NCI-H1694 (cell line): ENCODE results near the gene SLC25A23.
A peak's percentile ranks its signal among the peaks of the same experiment; 100 is the strongest.

Experiments
- DNase-seq: peaks from one replicate; lab custom pipeline; 2025; lab: John Stamatoyannopoulos, UW

SLC25A23 gene

DNA sequence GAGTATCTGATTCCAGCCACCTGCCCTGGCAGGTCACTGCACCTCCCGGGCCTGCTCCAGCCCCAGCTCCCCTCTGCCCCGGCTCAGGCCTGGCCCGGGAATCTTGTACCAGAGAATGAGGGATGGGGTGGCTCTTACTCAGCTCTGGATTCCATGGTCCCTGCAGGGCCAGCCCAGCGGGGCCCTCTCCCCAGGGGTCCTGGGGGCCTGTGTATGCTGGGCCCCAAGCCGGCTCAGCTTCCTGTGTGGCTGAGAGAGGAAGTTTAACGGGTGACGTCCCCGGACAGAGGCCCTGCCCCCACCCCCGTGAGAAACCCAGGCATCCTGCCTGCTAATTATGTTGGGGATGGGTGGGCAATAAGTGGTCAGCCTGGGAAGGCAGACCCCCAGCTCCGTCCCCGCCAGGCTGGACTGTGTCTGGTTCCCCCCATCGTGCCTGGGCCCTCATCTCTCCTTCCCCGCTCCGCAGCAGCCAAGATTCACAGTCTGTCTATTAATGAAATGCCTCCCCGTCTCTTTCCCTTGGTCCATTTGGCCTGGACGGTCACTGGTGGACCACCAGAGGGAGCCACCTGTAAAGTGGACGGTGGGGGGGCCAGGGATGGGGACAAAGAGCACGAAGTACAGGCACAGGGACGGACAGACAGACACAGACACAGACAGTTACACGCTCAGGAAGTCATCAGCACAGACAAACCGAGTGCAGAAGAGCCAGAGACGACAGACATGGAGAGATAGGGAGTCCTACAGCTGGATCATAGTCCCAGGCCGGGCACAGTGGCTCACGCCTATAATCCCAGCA, 22.1 kb upstream of the SLC25A23 start, which contains the start of gene DENND1C:
Gene DENND1C, minus strand, starts transcription at position 247 of the 802 bp plus-strand sequence. Its CDS starts 92 bp downstream, at position 155.
- no peak for DNase-seq

DNA sequence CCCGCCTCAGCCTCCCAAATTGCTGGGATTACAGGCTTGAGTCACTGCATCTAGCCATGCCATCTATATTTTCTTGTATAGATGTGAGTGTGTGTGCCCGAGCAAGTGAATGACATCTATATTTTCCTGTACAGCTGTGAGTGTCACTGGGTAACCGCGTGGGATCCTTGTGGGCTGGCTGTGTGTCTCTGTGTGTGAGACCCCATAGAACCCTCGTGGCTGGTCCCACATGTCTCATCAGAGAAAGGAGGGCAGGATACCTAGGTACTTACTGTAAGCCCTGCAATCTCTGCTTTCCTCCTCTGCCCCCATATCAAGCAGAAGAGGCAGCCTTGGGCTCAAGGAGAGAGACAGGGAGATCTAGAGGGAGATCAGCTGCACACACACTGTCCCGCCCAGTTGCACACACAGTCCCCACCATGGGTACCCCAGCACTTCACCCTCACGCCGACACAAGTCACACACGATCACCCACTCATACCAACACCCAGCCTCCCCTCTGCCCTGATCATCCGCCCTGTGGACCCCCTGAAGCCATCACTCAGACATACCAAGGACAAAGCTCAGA, 21.3 kb upstream of the SLC25A23 start:
- DNase-seq, result no peak

DNA sequence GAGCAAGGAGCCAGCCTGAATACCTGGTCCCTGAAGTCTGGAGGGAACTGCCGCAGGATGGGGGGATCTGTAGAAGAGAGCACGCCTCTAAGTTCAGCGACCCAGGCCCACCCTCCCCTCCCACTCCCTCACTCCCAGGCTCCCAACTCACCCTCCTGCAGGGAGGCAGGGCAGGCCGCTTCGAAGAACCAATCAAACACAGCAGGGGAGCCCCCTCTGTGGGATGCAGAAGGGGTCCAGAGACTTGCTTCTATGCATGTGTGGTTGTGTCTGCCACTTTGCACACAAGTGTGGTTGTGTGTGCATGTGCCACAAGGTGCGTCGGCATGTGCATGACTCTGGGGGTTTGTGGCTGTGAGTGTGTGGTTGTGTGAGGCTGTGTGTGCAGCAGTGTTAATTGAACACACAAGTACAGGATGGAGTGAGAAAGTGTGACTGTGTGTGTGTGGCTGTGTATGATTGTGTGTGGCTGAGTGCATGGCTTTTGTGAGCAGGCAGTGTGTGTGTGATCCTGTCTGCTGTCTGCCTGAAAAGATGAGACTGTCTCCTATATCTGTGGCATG, 20.3 kb upstream of the SLC25A23 start:
- DNase-seq, result no peak

DNA sequence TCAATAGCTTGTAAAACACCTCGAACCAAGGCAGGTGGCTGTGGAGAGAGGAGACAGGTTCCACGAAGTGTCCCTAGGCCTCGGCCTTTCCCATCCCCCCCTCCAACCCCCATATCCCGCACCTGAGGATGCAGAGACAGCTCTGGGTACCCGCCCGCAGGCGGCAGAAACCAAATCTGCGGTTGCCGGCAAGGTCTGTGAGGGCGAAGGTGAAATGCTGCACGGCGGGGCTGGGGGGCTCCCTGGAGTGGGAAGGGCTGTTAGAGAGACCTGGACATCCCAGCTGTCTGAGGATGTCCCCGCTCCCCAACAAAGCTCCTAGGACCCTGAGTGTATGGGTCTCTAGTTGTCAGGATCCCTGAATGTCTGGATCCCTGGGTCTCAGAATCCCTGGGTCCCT, 19.2 kb upstream of the SLC25A23 start:
- no peak for DNase-seq

DNA sequence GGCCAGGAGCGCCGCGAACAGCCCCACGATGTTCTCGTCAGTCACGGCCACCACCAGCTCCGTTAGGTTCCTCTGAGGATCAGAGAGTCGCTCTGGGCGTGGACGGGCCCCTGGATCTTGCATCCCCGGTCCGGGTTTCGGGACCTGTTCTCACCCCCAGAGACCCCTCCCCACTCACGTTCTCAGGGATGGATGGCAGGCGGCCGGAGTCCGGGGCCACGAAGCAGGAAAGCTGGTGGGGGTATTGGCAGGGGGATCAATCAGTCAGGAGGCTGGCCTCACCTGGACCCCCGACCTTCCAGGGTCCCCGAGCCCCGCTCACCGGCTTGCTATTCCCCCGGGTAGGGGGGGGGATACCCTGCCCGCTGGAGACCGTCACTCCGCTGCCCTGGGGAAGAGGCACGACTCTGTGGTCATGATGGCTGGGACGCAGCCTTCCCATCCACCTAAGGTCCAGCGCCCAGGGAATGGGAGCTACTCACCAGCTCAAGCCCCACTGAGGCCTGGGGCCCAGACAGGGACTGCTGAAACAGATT, 17.4 kb upstream of the SLC25A23 start:
- DNase-seq, result no peak

DNA sequence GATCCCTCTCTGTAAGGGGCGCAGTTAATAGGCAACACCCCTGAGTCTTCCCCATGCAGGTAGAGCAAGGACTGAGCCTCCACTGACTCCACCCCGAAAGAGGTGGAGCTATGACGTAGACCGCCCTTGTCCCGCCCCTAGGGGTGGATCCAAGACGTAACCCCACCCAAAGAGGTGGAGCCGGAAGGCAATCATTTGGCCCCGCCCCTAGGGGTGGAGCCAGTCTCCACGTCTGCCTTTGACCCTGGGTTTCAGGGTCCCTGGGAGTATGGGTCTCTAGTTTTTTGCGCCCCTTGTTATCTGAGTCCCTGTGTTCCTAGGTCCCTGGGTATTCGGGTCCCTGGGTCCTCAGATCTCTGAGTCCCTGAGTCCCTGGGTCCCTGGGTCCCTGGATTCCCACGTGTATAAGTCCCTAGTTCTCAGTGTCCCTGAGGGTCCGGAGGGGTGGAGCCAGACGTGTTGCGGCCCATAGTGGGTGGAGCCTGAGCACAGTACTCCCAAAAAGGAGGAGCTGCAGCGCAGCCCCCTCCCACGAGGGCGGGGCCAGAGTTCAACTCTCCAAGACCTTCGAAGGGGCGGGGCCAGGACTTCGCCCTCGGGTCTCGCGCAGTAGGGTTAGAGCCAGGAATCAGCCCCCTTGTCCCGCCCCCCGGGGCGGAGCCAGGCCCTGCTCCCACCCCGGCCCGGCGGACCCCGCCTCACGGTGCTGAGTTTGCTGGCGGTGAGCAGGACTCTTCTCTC, 16.7 kb upstream of the SLC25A23 start:
- no peak for DNase-seq

DNA sequence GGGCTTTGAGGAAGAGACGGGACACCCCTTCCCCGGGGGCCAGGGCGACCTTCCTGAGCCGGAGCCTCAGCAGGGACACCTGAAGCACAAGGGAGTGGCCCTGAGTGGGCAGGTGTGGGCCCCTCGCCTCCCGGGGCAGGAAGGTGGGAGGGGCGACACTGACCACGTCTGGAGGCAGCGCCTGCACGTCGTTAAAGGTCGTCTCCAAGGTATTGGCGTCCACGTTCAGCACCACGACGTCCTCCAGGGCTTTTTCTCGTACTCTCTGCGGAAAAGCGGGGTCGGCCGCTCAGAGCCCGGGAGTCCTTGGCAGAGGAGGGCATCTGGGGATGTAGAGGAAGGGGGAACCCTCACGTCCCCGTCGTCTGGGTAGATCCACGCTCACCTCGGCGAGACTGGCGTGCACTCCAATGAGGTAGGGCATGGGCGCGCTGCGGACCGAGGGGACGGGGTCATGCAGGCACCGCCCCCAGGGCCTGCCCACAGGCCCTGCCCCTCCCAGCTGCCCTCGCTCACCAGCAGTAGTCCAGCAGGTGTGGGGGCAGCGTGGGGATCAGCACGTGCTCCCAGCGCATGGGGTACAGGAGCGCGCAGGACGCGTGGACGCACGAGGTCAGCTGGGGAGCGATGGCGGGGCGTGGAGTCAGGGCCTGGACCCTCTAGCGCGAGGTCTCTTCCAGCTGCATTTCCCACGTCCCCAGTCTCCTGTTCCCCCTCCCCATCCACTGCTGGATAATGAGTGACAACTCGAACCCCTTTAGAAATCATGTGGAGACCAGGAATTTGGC, 15.9 kb upstream of the SLC25A23 start:
- DNase-seq, result no peak

DNA sequence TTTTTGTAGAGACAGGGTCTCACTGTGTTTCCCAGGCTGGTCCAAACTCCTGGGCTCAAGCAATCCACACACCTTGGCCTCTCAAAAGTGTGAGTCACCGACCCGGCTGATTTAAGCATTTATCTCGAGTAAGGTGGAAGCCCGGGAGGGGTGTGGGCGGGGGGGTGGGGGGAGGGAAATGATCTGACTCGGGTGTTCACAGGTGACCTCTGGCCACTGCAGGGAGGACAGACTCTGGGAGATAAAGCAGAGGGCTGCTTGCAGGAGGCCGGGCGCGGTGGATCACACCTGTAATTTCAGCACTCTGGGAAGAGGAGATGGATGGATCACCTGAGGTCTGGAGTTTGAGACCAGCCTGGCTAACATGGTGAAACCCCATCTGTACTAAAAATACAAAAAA, 14.1 kb upstream of the SLC25A23 start:
- DNase-seq, result no peak

DNA sequence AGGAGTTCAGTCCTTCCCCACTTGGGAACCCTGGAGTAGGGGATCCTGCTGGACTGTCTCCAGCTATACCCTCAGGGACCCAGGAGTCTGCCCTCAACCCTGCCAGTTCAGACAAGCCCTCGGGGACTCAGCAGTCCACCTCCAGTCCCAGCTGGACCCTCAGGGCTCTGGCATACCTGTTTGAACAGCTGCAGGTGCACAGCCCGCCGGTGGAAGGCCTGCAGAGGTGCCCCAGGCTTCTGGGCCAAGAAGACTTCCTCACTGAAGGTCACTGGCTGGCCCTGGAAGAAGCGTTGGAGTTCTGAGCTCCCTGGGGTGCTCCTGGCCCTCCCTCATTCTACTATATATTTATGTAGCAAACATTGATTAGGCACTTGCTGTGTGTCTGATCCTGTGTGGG, 13.1 kb upstream of the SLC25A23 start:
- DNase-seq, result no peak

DNA sequence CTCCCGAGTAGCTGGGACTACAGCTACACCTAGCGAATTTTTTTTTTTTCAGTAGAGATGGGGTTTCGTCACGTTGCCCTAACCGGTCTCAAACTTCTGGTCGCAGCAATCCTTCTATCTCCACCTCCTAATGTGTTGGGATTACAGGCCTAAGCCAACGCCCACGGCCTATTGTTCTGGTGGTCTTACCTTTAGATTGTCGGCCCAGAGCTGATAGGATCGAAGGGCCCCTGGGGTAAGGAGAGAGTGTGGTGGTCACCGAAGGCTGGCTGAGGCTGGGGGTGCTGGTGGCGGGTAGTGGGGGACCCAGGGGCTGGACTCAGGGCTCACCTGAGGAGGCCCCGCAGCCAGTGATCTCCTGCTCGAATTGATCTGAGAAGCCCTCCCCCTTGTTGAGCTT, 11.5 kb upstream of the SLC25A23 start:
- DNase-seq, result no peak

DNA sequence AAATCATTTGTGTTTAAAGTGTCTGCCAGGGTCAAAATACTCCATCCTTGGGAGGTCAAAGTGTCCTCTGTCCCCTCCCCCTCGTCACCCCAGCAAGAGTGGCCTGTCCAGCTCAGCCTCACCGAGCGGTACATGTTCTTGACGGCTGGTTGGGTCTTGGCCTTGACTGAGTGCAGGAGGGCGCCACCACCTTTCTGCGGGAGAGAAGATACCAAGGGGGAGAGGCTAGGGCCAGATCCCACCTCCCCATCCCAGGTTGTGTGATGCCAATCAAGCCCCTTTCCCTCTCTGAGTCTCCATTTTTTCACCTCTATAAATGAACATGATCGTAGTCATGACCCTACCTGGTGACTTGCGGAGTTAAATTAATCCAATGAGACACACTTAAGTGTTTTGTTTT, 10.6 kb upstream of the SLC25A23 start:
- DNase-seq, result no peak

DNA sequence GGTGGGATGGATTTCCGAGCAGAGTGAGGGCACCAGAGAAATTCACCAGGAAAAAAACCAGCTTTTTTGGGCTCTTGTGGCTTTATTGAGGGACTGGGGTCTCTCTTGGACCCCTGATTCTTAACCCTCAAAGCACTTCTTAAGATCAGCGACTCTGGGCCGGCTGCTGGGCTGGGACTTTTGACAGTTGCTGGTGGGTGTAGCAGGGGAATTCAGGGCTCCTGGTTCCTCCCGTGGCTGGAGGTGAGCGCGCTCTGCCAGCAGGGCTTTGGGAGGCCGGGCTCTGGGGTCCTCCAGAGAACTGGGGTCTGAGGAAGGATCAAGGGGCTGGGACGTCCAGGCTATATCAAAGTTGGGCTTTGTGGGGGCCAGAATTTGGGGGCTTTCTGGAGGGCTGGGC, 7.8 kb upstream of the SLC25A23 start:
- DNase-seq, result no peak

DNA sequence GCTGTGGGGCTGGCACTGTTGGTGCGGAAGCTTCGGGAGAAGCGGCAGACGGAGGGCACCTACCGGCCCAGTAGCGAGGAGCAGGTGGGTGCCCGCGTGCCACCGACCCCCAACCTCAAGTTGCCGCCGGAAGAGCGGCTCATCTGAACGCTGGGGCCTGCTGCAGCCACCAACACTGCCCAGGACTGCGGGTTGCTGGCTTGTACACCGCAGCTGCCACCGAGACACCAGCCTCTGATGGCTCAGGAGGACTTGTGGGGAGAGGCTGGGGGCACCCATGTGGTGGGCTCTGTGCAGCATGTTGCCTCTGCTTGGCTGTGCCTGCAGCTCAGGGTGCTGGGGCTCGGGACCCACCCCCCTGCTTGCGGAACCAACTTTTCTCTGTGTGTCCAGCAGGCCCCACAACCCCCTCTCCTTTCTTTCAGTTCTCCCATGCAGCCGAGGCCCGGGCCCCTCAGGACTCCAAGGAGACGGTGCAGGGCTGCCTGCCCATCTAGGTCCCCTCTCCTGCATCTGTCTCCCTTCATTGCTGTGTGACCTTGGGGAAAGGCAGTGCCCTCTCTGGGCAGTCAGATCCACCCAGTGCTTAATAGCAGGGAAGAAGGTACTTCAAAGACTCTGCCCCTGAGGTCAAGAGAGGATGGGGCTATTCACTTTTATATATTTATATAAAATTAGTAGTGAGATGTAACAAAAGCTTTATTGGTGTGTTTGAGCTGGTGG, 7.1 kb upstream of the SLC25A23 start:
- DNase-seq, result no peak

DNA sequence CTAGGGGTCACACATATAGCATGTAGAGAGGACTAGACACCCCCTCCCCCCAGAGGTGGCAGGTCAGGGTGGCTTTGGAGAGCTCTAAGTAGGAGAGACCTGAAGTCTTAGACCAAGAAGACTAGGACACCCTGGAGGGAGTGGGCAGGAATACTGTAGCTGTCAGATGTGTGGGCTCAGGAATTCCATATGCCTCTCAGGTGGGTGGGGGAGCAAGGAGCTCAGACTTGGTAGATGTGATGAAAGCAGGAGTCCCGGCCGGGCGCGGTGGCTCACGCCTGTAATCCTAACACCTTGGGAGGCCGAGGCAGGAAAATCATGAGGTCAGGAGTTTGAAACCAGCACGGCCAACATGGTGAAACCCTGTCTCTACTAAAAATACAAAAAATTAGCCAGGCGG, 6.1 kb upstream of the SLC25A23 start:
- no peak for DNase-seq

DNA sequence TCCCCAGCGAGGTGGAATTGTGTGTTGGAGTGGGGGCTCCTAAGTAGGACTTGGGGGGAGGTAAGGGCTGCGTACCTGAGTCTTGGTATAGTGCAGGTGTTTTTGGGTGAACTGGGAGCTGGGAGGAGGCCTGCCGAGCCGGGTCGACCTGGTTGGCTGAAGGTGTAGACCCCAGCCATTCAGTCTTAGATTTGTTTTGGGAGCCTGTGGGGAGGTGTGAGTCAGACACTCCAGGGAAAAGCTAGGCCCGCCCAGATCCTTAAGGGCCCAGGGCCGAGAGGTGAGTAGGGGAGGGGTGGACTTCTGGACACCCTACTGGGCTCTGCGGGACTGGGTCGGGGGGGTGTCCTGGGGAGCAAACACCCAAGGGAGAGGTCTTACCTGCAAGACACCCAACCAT, 5.4 kb upstream of the SLC25A23 start:
- no peak for DNase-seq

DNA sequence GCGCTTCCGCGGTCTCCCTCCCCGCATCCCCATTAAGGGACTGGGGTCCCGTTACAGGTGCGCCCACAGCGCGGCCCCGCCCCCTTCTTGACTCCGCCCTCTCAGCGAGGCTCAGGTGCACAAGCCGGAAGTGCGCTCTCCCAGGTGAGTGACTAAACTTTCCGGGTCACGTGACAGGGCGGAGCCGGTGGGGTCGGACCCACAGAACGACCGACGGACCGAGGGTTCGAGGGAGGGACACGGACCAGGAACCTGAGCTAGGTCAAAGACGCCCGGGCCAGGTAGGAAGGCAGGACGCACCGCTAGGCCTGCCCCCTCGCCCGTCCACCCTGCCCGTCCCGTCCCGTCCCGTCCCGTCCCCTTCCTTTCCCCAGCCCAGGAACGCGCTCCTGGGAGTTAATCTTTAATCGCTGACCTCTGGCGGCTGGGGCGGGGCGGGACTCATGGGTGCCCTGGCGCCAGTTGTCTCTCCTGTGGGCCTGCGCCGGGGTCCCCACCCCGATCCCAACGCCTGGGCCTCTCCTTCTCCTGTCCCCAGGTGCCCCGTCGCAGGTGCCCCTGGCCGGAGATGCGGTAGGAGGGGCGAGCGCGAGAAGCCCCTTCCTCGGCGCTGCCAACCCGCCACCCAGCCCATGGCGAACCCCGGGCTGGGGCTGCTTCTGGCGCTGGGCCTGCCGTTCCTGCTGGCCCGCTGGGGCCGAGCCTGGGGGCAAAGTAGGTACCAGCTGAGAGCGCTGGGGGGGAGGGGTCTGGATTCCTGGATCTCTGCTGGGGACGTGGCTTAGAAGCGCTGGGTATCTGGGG, 4.7 kb upstream of the SLC25A23 start, which contains the start of gene CRB3:
Gene CRB3, plus strand, starts transcription at position 202 of the 804 bp plus-strand sequence. Its CDS starts 431 bp downstream, at position 633.
- no peak for DNase-seq

DNA sequence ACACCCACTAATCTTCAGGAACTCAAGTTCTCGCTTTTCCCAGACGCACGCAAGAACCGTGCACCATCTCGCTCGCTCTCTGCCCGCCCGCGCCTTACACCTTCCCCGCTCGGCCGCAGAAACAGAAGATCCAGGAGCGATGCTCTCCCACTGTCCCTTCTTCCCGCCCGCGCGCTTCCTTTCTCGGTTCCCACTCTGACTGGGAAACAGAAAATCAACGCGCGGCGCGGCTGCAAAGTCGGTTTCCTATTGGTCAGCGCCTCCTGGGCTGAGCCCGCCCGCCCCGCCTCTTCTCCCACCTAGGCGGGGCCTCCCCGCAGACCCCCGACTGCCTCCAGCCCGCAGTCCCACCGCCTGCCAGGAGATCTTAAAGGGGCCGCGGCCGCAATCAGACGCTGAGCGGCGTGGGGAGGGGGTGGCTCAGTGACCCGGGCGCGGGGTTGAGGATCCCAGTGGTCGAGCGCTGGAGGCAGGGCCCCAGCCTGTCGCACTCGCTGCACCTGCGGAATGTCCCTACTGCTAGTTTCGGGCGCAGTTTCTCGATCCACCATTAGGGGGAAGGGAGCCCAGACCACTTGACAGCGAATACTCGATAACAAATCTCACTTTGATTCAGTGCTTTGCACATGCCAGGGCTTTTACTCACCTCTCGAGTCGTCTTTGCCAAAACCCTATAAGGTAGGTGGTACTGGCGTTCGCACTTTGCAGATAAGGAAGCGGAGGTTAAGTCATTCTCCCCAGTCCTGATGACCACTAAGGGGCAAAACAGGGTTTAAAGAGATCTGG, 700 bp upstream of the SLC25A23 start:
- peak; percentile 92 for DNase-seq

DNA sequence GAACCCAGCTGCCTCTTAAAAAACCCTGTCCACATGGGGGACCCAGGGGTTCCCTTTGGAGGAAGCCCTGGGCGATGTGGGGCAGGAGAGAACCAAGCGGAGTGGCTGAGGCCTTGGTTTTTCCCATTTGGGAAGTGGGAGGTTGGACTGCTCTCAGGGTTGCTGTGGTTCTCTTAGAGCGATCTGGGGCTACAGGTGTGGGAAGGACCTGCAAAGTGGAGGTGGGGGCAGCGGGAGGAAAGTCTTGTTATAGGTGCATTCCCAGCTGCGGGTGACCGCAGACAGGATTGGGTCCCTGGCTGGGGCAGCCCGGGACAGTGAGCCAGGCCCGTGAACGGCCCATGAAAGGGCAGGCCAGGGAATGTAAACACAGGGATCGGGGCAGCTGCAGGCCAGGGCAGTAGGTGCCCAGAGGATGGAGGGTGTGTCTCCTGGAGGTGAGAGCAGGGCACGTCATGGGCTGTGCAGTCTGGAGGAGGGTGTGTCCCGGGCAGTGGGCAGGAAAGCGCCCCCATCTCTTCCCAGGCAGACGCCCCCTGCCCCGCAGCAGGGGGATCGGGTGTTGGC, 814 bp downstream of the SLC25A23 start:
- DNase-seq, result no peak
